NCI-H460 (cell line): Measurements from ENCODE around the gene ENOPH1. TPM values are rescaled to one million over a fixed set of nuclear protein-coding genes. Genes with fewer than 3 reads are reported as not detected.
"Not testable (repeated sequence)": the region's sequence is repeated elsewhere in the genome, so short reads cannot be mapped to it uniquely, and the experiment has no call there.

ENCODE experiments used
- DNase-seq: peaks from one replicate; pipeline ENCODE4 v3.0.0-alpha.2; 2016; ENCODE audit warnings: low read depth; ENCODE audit errors: extremely low read depth
- total RNA-seq: library from RNA; depleted of rRNA; stranded (reverse); fragments of >200 nt; shearing (Covaris generic); gene quantifications from 2 replicates; pipeline ENCODE4 v1.2.3, GENCODE V29; 2014

Gene ENOPH1
- total RNA-seq, 1 experiment from 2014 or later, result 59.6 TPM

DNA sequence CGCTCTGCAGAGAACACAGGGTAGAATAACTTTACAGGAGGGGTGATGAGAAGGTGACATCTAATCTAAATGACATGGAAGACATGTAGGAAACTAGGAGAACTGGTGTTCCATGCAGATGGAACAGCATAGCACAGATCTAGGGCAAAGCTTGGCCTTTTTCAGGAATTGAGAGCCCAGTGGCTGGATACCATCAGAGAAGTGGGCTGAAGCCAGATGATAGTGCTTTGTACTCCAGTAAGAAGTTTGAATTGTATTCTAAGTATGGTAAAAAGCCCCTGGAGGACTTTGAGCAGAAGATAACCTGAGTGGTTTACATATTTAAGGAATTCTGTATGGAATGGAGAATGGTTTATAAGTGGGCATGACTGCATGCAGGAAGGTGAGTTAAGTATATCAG, 32.8 kb downstream of the ENOPH1 start:
- DNase-seq, result no peak

DNA sequence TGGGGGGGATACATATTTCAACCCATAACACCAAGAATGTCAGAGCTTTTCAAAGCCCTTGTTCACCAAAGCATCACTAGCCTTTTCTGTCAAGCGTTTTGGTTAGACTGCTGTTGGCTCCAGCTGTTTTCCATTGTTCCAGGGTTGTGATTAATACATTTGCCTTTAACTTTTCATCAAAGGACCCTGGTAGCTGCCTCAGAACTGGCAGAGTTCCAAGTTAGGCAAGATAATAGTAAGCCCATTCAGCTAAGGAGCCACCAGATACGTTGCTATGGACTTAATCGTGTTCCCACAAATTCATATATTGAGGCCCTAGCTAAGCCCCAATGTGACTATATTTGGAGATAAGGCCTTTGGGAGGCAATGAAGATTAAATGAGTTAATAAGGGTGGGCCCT, 37.1 kb downstream of the ENOPH1 start:
- no peak for DNase-seq

DNA sequence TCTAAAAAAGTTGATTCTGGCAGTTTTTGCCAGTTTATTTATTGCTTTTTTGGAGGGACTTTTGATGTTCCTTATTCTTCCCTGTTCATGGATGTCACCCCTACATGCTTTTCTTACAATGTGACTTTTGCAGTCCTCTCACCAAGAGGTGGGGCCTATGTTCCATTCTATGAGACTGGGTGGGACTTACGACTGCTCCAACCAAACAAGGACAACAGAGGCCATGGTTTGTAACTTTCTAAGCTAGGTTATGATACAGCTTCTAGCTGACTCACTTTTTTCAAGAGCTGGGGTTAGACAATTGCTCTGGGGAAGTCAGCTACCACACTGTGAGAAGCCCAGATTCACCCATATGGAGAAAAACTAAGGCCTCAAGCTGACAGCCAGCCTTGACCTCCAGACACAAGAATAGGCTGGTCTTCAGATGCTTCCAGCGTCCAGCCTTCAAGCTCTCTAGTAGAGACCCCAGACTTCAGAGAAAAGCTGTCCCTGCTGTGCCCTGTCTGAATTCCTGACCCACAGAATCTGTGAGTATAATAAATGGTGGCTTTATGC, 39.5 kb downstream of the ENOPH1 start:
- DNase-seq, result no peak

DNA sequence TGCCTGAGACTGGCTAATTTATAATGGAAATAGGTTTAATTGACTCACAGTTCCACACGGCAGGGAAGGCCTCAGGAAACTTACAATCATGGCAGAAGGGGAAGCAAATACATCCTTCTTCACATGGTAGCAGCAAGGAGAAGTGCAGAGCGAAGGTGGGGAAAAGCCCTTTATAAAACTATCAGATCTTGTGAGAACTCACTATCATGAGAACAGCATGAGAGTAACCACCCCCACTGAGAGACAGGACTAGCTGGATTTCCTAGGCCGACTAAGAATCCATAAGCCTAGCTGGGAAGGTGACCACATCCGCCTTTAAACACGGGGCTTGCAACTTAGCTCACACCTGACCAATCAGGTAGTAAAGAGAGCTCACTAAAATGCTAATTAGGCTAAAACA, 42.7 kb downstream of the ENOPH1 start:
- DNase-seq, result not testable (repeated sequence)

DNA sequence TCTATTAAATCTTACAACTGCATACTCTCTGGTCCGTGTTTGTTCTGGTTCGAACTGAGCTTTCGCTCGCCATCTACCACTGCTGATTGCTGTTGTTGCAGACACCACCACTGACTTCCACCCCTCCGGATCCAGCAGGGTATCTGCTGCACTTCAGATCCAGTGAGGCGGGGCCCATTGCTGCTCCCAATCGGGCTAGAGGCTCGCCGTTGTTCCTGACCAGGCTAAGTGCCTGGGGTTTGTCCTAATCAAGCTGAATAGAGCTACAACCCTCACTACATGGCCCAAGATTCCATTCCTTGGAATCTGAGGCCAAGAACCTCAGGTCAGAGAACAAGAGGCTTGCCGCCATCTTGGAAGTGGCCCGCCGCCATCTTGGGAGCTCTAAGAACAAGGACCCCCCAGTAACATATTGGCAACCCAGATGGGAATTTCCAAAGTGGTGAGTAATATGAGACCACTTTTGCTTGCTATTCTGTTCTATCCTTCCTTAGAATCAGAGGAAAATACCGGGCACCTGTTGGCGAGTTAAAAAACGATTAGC, 43.3 kb downstream of the ENOPH1 start:
- no peak for DNase-seq

DNA sequence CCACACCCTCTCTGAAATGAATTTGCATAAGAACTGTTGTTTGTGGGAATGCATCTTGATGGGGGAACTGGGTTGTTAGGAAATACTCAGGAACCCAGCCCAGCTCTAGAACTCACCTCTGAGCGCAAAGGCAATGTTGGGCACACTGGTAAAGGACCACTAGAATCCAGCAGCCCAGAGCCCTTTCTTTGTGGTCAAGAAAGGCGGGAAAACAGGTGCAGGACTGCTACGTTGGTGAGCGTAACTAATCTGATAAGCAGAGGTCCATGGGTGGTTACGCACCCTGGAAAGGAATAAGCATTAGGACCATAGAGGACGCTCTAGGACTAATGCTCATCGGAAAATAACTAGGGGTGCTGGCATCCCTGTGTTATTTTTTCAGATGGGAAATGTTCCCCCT, 45.5 kb downstream of the ENOPH1 start:
- DNase-seq, result not testable (repeated sequence)

DNA sequence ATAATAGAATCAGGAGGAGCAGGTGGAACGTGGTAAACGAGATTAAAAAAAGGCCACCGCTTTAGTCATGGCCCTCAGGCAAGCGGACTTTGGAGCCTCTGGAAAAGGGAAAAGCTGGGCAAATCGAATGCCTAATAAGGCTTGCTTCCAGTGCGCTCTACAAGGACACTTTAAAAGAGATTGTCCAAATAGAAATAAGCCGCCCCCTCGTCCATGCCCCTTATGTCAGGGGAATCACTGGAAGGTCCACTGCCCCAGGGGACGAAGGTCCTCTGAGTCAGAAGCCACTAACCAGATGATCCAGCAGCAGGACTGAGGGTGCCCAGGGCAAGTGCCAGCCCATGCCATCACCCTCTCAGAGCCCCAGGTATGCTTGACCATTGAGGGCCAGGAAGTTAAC, 47.1 kb downstream of the ENOPH1 start:
- not testable (repeated sequence) for DNase-seq

GRCh38 chr4:82479562-82479961, 49.2 kb downstream of the ENOPH1 start:
- DNase-seq, result no peak

GRCh38 chr4:82480771-82481505, 50.5 kb downstream of the ENOPH1 start:
- no peak for DNase-seq

- no peak for DNase-seq
Observed at GRCh38 chr4:82481506-82481840, 51.1 kb downstream of the ENOPH1 start.

DNA sequence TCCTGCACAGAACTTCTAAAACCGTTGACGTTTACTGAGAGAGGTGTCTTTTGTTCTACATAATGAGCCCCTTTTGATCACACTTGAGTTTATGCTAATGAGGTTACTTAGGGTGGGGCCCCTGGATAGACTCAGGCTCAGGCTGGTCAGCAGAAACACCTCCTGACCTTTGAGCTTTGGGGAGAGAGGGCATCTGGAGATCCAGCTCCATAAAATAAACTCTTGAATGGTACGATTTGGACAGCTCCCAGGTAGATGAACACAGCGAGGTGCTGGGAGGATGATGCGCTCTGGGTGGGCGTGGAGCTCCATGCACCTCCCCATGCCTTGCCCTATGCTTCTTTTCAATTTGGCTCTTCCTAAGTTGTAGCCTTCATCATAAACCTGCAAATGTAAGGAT, 52.0 kb downstream of the ENOPH1 start:
- DNase-seq, result no peak

- no peak for DNase-seq
Observed at GRCh38 chr4:82484996-82485783, 54.8 kb downstream of the ENOPH1 start.

DNA sequence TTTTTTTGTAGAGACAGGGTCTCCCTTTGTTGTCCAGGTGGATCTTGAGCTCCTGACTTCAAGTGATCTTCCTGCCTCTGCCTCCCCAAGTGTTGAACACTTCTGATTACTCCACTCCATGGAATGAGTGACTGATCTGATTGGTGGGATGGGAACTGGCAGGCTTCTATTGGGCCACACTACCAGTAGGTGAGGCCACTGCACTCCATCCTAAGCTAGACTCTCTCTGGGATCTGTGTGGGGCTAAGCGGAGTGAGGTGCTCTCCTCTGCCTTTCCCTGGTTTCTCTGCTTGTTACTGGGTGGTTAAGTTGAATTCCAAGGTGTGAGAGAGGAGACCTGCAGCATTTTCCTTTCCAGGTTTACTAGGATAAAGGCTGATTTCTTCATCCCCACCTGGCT, 58.7 kb downstream of the ENOPH1 start:
- no peak for DNase-seq

DNA sequence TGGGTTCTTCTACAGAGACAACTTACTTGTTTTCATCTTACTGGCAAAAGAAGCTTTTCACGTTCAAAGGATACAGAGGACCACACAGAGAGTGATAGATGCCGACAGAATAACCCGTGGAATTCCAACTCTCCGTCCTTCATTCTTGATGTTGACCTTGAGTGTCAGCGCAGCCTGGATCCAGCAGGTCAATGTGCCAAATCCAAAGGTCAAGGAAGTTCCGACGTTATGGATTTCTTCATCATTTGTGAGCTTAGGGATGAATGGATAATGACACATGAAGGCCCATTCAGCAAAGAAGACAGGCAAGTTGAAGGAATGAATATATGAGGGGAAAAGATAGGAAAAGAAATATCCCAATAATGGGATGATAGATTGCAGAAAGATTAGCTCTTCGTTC, 59.6 kb downstream of the ENOPH1 start:
- DNase-seq, result no peak

DNA sequence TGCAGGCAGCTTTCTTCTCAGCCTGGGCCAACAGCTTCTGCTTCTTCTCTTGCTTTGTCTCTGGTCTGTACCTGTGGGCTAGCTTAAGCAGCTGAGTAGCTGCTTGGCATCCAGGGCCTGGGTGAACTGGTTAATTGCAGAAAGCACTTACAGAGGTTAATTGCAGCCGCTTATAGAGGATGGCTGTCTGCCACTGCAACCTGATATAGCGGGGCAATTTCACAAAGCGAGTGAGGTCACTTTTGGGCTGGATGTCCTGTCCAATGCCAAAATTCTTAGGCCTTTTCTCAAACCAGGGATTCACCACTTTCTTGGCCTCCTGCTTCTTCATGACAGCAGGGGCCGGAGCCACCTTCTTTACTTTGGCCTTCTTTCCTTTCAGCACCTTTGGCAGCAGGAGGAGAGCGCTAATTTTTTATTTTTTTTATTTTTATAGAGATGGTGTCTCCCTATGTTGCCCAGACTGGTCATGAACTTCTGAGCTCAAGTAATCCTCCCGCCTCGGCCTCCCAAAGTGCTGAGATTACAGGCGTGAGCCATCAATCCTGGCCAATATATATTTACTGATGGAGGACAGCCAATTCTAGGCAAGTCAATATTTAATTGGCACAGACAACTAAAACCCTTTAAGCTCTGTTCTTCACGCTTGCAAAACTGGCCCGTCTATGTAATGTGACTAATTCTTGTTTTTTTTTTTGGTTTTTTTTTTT, 61.0 kb downstream of the ENOPH1 start:
- DNase-seq, result no peak

DNA sequence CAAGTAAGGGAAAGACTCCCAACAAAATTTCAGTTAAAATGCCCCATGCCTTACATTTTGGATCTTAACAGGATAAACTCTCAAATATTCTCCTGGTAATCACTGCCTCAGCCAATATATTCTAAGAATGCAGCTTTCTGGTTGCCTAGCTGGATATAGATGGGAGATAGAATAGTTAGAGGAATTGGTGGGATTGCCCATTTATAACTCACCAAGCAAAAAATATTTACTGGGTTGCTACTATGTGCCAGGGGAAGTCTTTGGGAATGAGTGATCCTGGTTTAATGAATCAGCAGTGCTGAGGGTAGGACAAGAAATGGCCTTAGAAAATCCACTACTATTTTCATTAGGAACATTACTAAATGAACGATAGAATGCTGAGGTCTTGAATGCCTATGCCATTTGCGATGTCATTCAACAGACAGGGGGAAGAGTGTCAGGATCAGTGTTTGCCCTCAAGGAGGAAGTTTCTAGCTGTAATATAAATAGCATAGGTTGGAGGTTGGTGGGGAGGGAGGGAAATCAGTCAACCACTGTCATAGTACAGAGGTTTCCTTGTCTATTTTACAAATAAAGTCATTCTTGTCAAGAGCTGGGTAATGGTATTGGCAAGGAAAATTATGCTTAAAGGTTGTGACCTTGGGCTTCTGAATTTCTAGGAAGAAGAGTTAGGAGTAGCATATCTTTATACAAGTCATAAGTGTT, 63.5 kb downstream of the ENOPH1 start:
- DNase-seq, result no peak

DNA sequence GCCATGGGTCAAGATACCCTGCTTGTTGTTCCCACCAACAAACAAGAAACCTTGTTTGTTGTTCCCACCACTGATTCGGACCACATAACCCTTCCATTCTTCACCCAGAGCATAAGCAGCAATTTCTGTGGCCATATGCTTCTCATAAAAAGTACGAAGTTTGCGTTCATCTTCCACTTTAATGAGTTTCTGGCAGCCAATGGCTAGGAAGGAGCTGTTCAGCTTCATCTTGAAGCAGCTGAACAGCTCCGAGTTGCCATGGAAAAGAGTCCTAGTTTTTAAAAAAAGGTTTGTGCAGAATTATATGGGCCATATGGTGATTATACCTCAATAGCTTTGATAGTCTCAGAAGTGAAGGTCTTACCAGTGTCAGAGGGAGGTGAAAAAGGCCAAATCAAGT, 65.3 kb downstream of the ENOPH1 start:
- no peak for DNase-seq

- DNase-seq, result no peak
Observed at GRCh38 chr4:82496349-82496748, 66.0 kb downstream of the ENOPH1 start.

DNA sequence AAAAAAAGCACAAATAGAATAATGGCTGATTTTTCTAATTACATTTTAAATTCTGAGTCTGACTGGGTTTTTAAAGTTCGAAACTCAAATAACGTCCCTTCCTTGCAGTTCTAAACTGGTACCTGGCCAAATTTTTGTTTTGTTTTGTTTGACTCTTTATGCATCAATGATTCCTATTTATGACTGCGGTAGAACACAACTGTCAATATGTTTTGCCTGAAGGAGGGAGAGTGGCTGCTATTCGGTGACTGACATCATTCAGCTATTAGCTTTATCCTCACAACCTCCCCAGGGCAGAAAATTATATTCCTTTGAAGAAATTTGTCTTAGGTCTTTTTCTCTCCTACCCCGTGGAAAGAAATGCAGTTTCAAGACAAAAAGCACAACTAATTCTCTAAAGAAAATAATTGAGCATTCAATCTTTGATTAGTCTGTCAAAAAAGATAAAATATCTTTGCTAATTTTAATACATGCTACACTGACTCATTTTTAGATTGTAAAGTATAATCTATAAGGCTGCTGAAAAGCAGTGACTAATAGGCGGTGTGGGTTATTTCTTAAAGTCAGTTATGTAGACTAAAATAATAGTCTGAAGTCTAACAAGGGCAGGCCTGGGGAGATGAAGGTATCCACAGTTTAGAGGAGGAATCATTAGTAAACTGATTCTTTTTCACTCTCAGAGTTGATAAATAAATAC, 69.5 kb downstream of the ENOPH1 start:
- no peak for DNase-seq
